Measurements from ENCODE around the gene ANKRD44.

DNA sequence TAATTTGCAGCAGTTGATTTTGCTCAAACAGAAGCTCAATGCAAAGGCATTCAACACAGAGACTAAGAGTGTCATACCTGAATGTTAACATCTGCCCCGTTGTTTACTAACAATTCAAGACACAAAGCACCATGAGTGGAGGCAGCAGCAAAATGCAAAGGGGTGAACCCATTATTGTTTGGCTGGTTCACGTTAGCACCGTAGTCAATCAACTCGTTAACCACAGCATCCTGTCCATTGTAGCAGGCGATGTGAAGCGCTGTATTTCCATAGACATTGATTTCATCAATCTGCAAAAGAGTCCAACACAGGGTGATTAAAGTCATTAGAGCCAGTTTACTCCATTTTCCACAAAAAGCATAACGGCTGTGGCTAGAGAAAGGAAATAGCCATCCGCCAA, 189.3 kb downstream of the ANKRD44 start:
- TF ChIP-seq, protein P1, sequence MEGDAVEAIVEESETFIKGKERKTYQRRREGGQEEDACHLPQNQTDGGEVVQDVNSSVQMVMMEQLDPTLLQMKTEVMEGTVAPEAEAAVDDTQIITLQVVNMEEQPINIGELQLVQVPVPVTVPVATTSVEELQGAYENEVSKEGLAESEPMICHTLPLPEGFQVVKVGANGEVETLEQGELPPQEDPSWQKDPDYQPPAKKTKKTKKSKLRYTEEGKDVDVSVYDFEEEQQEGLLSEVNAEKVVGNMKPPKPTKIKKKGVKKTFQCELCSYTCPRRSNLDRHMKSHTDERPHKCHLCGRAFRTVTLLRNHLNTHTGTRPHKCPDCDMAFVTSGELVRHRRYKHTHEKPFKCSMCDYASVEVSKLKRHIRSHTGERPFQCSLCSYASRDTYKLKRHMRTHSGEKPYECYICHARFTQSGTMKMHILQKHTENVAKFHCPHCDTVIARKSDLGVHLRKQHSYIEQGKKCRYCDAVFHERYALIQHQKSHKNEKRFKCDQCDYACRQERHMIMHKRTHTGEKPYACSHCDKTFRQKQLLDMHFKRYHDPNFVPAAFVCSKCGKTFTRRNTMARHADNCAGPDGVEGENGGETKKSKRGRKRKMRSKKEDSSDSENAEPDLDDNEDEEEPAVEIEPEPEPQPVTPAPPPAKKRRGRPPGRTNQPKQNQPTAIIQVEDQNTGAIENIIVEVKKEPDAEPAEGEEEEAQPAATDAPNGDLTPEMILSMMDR (IDR thresholded peaks at IDR 0.05) = no peak
- TF ChIP-seq POLR2AphosphoS5 (IDR thresholded peaks at IDR 0.05; ENCODE audit: low read depth, low read length) (no peak), SIN3A (IDR thresholded peaks at IDR 0.05; ENCODE audit: borderline replicate concordance, insufficient read depth, low read depth, low read length) (no peak), TCF7L2 (IDR thresholded peaks at IDR 0.05; ENCODE audit: low read depth, low read length) (no peak)
- TF ChIP-seq, protein P2, sequence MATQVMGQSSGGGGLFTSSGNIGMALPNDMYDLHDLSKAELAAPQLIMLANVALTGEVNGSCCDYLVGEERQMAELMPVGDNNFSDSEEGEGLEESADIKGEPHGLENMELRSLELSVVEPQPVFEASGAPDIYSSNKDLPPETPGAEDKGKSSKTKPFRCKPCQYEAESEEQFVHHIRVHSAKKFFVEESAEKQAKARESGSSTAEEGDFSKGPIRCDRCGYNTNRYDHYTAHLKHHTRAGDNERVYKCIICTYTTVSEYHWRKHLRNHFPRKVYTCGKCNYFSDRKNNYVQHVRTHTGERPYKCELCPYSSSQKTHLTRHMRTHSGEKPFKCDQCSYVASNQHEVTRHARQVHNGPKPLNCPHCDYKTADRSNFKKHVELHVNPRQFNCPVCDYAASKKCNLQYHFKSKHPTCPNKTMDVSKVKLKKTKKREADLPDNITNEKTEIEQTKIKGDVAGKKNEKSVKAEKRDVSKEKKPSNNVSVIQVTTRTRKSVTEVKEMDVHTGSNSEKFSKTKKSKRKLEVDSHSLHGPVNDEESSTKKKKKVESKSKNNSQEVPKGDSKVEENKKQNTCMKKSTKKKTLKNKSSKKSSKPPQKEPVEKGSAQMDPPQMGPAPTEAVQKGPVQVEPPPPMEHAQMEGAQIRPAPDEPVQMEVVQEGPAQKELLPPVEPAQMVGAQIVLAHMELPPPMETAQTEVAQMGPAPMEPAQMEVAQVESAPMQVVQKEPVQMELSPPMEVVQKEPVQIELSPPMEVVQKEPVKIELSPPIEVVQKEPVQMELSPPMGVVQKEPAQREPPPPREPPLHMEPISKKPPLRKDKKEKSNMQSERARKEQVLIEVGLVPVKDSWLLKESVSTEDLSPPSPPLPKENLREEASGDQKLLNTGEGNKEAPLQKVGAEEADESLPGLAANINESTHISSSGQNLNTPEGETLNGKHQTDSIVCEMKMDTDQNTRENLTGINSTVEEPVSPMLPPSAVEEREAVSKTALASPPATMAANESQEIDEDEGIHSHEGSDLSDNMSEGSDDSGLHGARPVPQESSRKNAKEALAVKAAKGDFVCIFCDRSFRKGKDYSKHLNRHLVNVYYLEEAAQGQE (IDR thresholded peaks at IDR 0.05; ENCODE audit: insufficient read depth in 1 of 2, low read depth in 2 of 2, low read length in 1 of 2) = no peak
